ENCODE measurements around the gene SCLT1. TPM values are rescaled to one million over a fixed set of nuclear protein-coding genes. Genes with fewer than 3 reads are reported as not detected.

Gene SCLT1
- total and polyA plus RNA-seq, 3 donors from 2014 or later, result 5.9 to 25.3 (median 17.5) TPM

DNA sequence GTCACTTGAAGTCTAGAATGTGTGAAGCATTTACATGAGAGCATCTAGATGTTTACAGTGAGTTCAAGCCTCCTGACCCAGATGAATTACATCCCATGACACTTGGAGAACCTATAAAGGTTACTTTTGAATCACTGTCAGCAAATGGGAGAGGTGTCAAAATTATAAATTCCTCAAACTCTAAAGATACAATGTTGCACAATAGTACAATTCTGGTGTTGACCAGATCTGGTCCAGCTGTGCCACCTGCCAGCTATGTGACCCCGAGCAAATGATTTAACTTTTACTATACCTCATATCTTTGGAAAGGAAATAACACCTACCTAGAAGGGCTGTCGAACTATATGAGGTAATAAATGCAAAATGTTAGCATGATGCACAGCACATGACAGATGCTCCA lies 214.1 kb downstream of the SCLT1 start:
- H3K9me3 ChIP-seq, result no peaks in the 10 kb centered on the region
- intact Hi-C loops (cut with DNase I; ENCODE audit: low total_unique reads), result no loop called here
- no peak overlapping the region for H3K27ac ChIP-seq
- TF ChIP-seq, protein P1, sequence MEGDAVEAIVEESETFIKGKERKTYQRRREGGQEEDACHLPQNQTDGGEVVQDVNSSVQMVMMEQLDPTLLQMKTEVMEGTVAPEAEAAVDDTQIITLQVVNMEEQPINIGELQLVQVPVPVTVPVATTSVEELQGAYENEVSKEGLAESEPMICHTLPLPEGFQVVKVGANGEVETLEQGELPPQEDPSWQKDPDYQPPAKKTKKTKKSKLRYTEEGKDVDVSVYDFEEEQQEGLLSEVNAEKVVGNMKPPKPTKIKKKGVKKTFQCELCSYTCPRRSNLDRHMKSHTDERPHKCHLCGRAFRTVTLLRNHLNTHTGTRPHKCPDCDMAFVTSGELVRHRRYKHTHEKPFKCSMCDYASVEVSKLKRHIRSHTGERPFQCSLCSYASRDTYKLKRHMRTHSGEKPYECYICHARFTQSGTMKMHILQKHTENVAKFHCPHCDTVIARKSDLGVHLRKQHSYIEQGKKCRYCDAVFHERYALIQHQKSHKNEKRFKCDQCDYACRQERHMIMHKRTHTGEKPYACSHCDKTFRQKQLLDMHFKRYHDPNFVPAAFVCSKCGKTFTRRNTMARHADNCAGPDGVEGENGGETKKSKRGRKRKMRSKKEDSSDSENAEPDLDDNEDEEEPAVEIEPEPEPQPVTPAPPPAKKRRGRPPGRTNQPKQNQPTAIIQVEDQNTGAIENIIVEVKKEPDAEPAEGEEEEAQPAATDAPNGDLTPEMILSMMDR (IDR thresholded peaks at IDR 0.05), result no peak
- no peak for TF ChIP-seq POLR2A (IDR thresholded peaks at IDR 0.05)
- WGBS, 2 donors, result 76 to 80% methylated on average over 2 of the region's 2 CpGs
- no peak overlapping the region for H3K4me3 ChIP-seq
- no peak for DNase-seq
- H3K27me3 ChIP-seq, result no peaks in the 10 kb centered on the region
- no peaks in the 10 kb centered on the region for H3K36me3 ChIP-seq (ENCODE audit: low read depth, missing control alignments)
- H3K4me1 ChIP-seq, result no peaks in the 10 kb centered on the region

DNA sequence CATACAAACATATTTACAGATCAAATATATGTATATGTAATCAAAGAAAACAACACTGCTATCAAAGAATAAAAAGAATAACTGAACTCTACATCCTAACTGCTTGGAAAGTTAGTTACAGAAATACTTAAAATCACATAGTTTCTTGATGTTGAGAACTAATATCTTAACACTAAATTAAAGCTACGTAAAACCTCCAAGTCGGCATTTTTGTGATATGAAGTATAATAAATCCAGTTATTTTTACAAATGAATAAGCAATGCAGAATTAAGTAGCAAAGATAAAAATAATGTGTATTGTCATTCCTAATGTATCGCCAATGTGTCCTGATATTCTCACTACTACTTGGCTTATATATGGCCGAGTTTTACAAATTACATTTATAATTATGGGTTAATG lies 215.4 kb downstream of the SCLT1 start:
- intact Hi-C loops (cut with DNase I; ENCODE audit: low total_unique reads), result no loop called here
- Histone ChIP-seq H3K36me3 (ENCODE audit: low read depth, missing control alignments) (no peaks in the 10 kb centered on the region), H3K27ac (no peak overlapping the region), H3K4me1 (no peaks in the 10 kb centered on the region), H3K4me3 (no peak overlapping the region), H3K27me3 (no peaks in the 10 kb centered on the region), H3K9me3 (no peaks in the 10 kb centered on the region)
- no peak for DNase-seq
- TF ChIP-seq, protein P1 (IDR thresholded peaks at IDR 0.05), result no peak
- no peak for TF ChIP-seq POLR2A (IDR thresholded peaks at IDR 0.05)
- WGBS, 2 donors, result 85 to 88% methylated on average over 4 of the region's 4 CpGs

DNA sequence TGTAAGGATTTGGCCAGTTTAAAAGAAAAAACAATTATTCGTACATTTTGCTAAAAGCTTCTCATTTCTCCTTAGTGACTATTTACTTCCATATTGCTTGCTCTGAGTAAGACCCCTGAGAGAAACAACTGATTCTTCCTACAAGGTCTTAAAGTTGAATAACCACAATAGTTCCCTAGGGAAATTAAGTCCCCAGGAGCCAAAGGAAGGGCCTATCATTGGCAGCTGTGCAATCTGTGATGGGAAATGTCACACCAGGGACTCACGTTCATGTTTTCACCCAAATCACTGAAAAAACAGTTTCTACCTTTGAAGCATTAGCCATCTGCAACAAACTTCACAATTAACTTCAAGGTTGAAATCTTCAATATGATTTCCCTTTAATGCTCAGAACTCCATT lies 217.1 kb downstream of the SCLT1 start:
- Histone ChIP-seq H3K4me3 (no peak overlapping the region), H3K36me3 (ENCODE audit: low read depth, missing control alignments) (no peaks in the 10 kb centered on the region), H3K9me3 (no peaks in the 10 kb centered on the region), H3K4me1 (no peaks in the 10 kb centered on the region), H3K27me3 (no peaks in the 10 kb centered on the region), H3K27ac (no peak overlapping the region)
- no peak for DNase-seq
- TF ChIP-seq, protein P1 (IDR thresholded peaks at IDR 0.05), result no peak
- TF ChIP-seq POLR2A (IDR thresholded peaks at IDR 0.05), result no peak
- intact Hi-C loops (cut with DNase I; ENCODE audit: low total_unique reads), result no loop called here
- WGBS, 2 donors, result 86 to 91% methylated on average over 2 of the region's 2 CpGs

DNA sequence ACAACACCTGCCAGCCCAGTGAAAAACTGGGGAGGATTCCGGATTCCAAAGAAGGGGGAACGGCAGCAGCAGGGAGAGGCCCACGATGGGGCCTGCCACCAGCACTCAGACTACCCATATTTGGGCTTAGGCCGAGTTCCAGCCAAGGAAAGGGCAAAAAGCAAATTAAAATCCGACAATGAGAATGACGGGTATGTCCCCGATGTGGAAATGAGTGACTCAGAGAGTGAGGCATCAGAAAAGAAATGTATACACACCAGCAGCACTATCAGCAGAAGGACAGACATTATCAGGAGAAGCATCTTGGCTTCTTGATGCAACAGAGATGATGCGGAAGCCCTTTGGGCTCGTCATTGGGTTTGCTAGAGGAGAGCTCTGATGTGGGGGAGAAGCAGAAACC lies 221.4 kb downstream of the SCLT1 start:
- WGBS, 2 donors, result 94 to 95% methylated on average over 9 of the region's 9 CpGs

More for the DNA sequence above, 221.4 kb downstream of the SCLT1 start:
- H3K27ac ChIP-seq, result no peak overlapping the region
- no peaks in the 10 kb centered on the region for H3K4me1 ChIP-seq
- H3K27me3 ChIP-seq, result no peaks in the 10 kb centered on the region
- no peaks in the 10 kb centered on the region for H3K36me3 ChIP-seq (ENCODE audit: low read depth, missing control alignments)
- no peak overlapping the region for H3K4me3 ChIP-seq
- H3K9me3 ChIP-seq, result no peaks in the 10 kb centered on the region
- no peak for TF ChIP-seq POLR2A (IDR thresholded peaks at IDR 0.05)
- TF ChIP-seq, protein P1 (IDR thresholded peaks at IDR 0.05), result no peak
- intact Hi-C loops (cut with DNase I; ENCODE audit: low total_unique reads), result no loop called here
- DNase-seq, result no peak

Data from testis (tissue), 3 donors.